ENCODE data around the gene DPYD.

The DPYD gene

DNA sequence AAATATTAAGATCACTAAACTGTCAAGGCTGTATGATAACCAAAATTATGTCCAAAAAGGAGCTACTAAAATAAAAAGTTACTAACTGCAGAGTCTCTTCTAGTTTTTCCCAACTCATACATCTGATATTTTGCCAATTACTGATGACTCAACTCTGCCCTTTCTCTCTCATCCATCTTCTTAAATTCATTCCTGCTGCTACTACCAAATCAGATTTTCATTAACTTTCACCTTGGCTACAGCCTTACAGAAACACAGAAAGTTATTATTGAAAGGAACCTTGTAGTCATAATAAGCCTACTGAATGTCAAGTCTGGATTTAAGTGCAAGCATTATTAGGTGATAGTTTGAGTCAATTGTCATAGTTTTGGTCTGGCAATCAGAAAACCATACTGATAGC lies 273.1 kb downstream of the DPYD start:
- H3K9me3 Mint-ChIP-seq, result peaks cover 14% of the 10 kb centered on the region
- no peaks in the 10 kb centered on the region for H3K4me1 Mint-ChIP-seq (ENCODE audit: low read depth)
- no peak overlapping the region for H3K27ac Mint-ChIP-seq
- peaks cover 2% of the 10 kb centered on the region for H3K36me3 Mint-ChIP-seq (ENCODE audit: low read depth)
- no peak for DNase-seq (ENCODE audit: low spot score)
- H3K27me3 Mint-ChIP-seq (ENCODE audit: low read depth), result no peaks in the 10 kb centered on the region
- no peak overlapping the region for H3K4me3 Mint-ChIP-seq

DNA sequence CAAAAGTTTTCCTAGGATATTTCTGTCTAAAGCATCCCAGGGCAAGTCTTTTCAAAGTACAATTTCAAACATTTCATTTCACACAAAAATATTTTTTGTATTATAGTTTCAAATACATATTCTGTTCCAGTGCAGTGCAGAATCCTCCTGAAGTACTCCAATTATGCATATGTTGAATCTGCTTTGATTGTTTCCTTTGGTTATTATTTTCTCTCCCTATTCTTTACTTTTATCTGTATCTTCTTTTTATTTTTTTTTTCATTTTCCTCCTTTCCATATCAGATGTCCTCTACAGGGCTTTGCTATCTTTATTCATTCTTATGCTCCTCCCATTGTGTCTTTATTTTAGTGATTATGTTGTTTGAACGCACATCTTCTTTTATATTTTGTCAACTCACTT lies 274.8 kb downstream of the DPYD start:
- Mint-ChIP-seq H3K27ac (no peak overlapping the region), H3K36me3 (ENCODE audit: low read depth) (peaks cover 2% of the 10 kb centered on the region), H3K9me3 (peaks cover 14% of the 10 kb centered on the region), H3K4me1 (ENCODE audit: low read depth) (no peaks in the 10 kb centered on the region), H3K4me3 (no peak overlapping the region), H3K27me3 (ENCODE audit: low read depth) (no peaks in the 10 kb centered on the region)
- DNase-seq (ENCODE audit: low spot score), result no peak

GRCh38 chr1:97640677-97641076 lies 280.2 kb downstream of the DPYD start:
- H3K4me1 Mint-ChIP-seq (ENCODE audit: low read depth), result no peaks in the 10 kb centered on the region
- peaks cover 2% of the 10 kb centered on the region for H3K9me3 Mint-ChIP-seq
- no peak overlapping the region for H3K4me3 Mint-ChIP-seq
- DNase-seq (ENCODE audit: low spot score), result no peak
- H3K27me3 Mint-ChIP-seq (ENCODE audit: low read depth), result no peaks in the 10 kb centered on the region
- H3K36me3 Mint-ChIP-seq (ENCODE audit: low read depth), result no peaks in the 10 kb centered on the region
- no peak overlapping the region for H3K27ac Mint-ChIP-seq

- no peak overlapping the region for H3K4me3 Mint-ChIP-seq
- no peaks in the 10 kb centered on the region for H3K27me3 Mint-ChIP-seq (ENCODE audit: low read depth)
- no peaks in the 10 kb centered on the region for H3K36me3 Mint-ChIP-seq (ENCODE audit: low read depth)
- no peaks in the 10 kb centered on the region for H3K4me1 Mint-ChIP-seq (ENCODE audit: low read depth)
- no peaks in the 10 kb centered on the region for H3K9me3 Mint-ChIP-seq
- H3K27ac Mint-ChIP-seq, result no peak overlapping the region
- no peak for DNase-seq (ENCODE audit: low spot score)
Measured at GRCh38 chr1:97636941-97637340, 283.9 kb downstream of the DPYD start.

- H3K9me3 Mint-ChIP-seq, result no peaks in the 10 kb centered on the region
- H3K4me1 Mint-ChIP-seq (ENCODE audit: low read depth), result no peaks in the 10 kb centered on the region
- no peaks in the 10 kb centered on the region for H3K27me3 Mint-ChIP-seq (ENCODE audit: low read depth)
- DNase-seq (ENCODE audit: low spot score), result no peak
- H3K36me3 Mint-ChIP-seq (ENCODE audit: low read depth), result no peaks in the 10 kb centered on the region
- H3K27ac Mint-ChIP-seq, result no peak overlapping the region
- H3K4me3 Mint-ChIP-seq, result no peak overlapping the region
Measured at GRCh38 chr1:97634758-97635157, 286.1 kb downstream of the DPYD start.

GRCh38 chr1:97632776-97633175 lies 288.1 kb downstream of the DPYD start:
- no peak for DNase-seq (ENCODE audit: low spot score)
- no peaks in the 10 kb centered on the region for H3K9me3 Mint-ChIP-seq
- H3K27me3 Mint-ChIP-seq (ENCODE audit: low read depth), result no peaks in the 10 kb centered on the region
- no peak overlapping the region for H3K27ac Mint-ChIP-seq
- H3K36me3 Mint-ChIP-seq (ENCODE audit: low read depth), result no peaks in the 10 kb centered on the region
- H3K4me3 Mint-ChIP-seq, result no peak overlapping the region
- no peaks in the 10 kb centered on the region for H3K4me1 Mint-ChIP-seq (ENCODE audit: low read depth)

DNA sequence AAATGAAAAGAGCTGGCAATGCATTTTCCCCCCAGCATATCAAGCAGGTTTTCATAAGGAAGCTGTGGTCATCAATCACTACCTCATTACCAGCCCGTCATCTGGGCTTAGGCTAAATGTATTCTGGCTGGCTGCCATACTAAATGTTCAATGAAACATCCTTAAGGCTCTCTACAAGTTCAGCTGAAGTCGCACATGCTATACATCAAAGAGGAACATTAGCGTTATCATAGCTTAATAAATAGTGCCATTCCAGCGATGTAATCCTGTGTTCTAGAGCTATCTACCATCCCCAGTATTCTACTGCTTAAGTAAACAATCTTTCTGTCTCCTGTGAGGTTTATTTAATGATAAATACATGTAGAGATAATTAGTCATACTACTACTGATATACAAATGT lies 288.8 kb downstream of the DPYD start:
- no peak overlapping the region for H3K27ac Mint-ChIP-seq
- H3K27me3 Mint-ChIP-seq (ENCODE audit: low read depth), result no peaks in the 10 kb centered on the region
- no peaks in the 10 kb centered on the region for H3K9me3 Mint-ChIP-seq
- H3K36me3 Mint-ChIP-seq (ENCODE audit: low read depth), result no peaks in the 10 kb centered on the region
- no peak for DNase-seq (ENCODE audit: low spot score)
- no peaks in the 10 kb centered on the region for H3K4me1 Mint-ChIP-seq (ENCODE audit: low read depth)
- no peak overlapping the region for H3K4me3 Mint-ChIP-seq

GRCh38 chr1:97630948-97631347 lies 289.9 kb downstream of the DPYD start:
- no peak for DNase-seq (ENCODE audit: low spot score)

DNA sequence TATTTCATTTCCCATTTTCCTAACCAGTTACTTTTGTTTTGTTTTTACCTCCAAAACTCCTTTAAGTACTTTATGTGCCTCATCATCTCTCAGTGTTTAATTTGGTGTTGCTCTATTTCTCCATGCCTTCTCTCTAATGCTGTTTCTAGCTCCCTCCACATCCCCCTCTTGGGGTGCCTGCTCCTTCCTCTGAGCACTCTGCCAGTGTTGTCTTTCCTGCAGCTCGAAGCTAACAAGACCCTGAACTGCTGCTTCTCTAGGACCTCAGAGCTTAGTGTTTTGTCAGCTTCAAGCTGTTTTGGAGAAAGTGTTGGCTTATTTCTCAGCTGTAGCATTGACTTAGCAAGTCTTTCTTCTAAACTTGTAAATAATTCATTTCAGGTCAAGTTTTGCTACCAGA lies 290.6 kb downstream of the DPYD start:
- Mint-ChIP-seq H3K36me3 (ENCODE audit: low read depth) (no peaks in the 10 kb centered on the region), H3K4me3 (no peak overlapping the region), H3K27me3 (ENCODE audit: low read depth) (no peaks in the 10 kb centered on the region), H3K9me3 (no peaks in the 10 kb centered on the region), H3K27ac (no peak overlapping the region), H3K4me1 (ENCODE audit: low read depth) (no peaks in the 10 kb centered on the region)
- DNase-seq (ENCODE audit: low spot score), result no peak

More at GRCh38 chr1:97630948-97631347, 289.9 kb downstream of the DPYD start:
- Mint-ChIP-seq H3K4me3 (no peak overlapping the region), H3K4me1 (ENCODE audit: low read depth) (no peaks in the 10 kb centered on the region), H3K27ac (no peak overlapping the region), H3K27me3 (ENCODE audit: low read depth) (no peaks in the 10 kb centered on the region), H3K9me3 (no peaks in the 10 kb centered on the region), H3K36me3 (ENCODE audit: low read depth) (no peaks in the 10 kb centered on the region)

DNA sequence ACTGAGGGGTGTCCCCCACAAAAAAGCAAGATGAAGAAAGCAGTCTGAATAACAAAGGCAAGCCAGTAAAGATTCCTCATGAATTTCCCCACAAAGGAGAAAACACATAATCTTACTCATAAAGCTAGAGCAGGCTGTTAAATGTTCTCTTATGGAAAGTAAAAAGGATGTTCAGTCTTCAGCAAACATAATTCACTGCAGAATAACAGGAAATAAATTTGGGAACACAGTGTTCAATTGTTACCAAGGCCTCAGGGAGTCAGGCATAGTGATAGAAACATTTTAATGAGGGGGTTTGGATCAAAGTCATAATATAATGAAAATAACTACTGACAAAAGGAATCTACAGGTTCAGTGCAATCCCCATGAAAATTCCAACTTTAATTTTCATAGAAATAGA lies 297.6 kb downstream of the DPYD start:
- DNase-seq (ENCODE audit: low spot score), result no peak
- H3K27ac Mint-ChIP-seq, result no peak overlapping the region
- H3K27me3 Mint-ChIP-seq (ENCODE audit: low read depth), result no peaks in the 10 kb centered on the region
- no peaks in the 10 kb centered on the region for H3K9me3 Mint-ChIP-seq
- no peaks in the 10 kb centered on the region for H3K4me1 Mint-ChIP-seq (ENCODE audit: low read depth)
- H3K36me3 Mint-ChIP-seq (ENCODE audit: low read depth), result no peaks in the 10 kb centered on the region
- no peak overlapping the region for H3K4me3 Mint-ChIP-seq

GRCh38 chr1:97621955-97622354 lies 298.9 kb downstream of the DPYD start:
- Mint-ChIP-seq H3K36me3 (ENCODE audit: low read depth) (no peaks in the 10 kb centered on the region), H3K27me3 (ENCODE audit: low read depth) (no peaks in the 10 kb centered on the region), H3K4me3 (no peak overlapping the region), H3K9me3 (no peaks in the 10 kb centered on the region), H3K27ac (no peak overlapping the region), H3K4me1 (ENCODE audit: low read depth) (no peaks in the 10 kb centered on the region)
- DNase-seq (ENCODE audit: low spot score), result no peak

GRCh38 chr1:97619706-97620105 lies 301.1 kb downstream of the DPYD start:
- no peak overlapping the region for H3K4me3 Mint-ChIP-seq
- H3K27me3 Mint-ChIP-seq (ENCODE audit: low read depth), result no peaks in the 10 kb centered on the region
- no peak for DNase-seq (ENCODE audit: low spot score)
- no peaks in the 10 kb centered on the region for H3K9me3 Mint-ChIP-seq
- no peak overlapping the region for H3K27ac Mint-ChIP-seq
- no peaks in the 10 kb centered on the region for H3K4me1 Mint-ChIP-seq (ENCODE audit: low read depth)
- H3K36me3 Mint-ChIP-seq (ENCODE audit: low read depth), result no peaks in the 10 kb centered on the region

DNA sequence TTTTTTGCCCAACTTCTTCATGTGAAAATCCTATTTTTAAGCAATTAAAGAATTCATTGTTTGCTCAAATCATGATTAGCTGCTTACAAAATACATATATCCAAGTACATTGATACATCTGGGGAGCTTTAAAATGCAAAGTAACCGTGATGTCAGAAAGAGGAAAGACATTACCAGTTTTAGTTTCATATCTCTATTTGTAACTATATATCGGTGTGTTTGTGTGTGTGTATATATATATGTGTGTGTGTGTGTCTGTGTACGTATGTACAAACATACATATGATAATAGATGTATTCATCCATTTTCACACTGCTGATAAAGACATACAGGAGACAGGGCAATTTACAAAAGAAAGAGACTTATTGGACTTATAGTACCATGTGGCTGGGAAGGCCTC lies 310.1 kb downstream of the DPYD start:
- Mint-ChIP-seq H3K27me3 (ENCODE audit: low read depth) (no peaks in the 10 kb centered on the region), H3K9me3 (no peaks in the 10 kb centered on the region), H3K27ac (no peak overlapping the region), H3K36me3 (ENCODE audit: low read depth) (no peaks in the 10 kb centered on the region), H3K4me3 (no peak overlapping the region), H3K4me1 (ENCODE audit: low read depth) (no peaks in the 10 kb centered on the region)
- no peak for DNase-seq (ENCODE audit: low spot score)

DNA sequence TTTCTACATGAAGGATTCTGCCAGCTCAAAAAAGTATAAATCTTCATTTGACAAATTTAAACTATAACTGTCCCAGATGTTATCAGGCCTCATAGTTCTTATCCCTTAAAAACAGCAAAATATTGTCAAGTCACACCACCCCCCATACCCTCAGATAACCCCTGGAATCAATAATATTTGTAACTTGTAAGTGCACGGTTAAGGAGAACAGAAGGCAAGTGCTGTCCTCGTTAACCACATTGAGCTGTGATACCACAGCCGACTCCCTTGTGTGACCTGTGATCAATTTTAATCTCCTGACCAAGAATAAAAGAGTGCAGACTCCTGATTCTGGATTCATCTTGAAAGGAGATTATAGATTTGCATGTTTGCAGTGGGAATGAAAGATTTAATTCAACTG lies 310.7 kb downstream of the DPYD start:
- no peak for DNase-seq (ENCODE audit: low spot score)
- Mint-ChIP-seq H3K27me3 (ENCODE audit: low read depth) (no peaks in the 10 kb centered on the region), H3K4me1 (ENCODE audit: low read depth) (no peaks in the 10 kb centered on the region), H3K36me3 (ENCODE audit: low read depth) (no peaks in the 10 kb centered on the region), H3K4me3 (no peak overlapping the region), H3K9me3 (no peaks in the 10 kb centered on the region), H3K27ac (no peak overlapping the region)

DNA sequence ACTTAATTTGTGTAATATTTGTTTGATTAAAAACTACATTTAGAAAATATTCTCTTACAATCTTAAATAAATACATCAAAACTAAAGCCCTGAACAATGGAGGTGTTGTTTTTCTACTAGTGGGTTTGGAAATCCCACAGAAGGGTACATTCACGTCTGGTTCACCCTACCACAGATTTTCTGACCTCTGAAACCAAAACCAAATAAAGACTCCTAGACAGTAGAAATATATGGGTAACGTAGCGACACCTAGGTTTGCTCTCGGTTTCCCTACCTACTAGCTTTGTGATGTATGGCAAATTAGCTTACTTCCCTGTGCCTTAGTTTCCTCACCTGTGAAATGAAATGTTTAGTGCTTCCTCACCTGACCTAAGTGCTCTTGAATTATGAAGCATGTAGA lies 312.6 kb downstream of the DPYD start:
- no peak for DNase-seq (ENCODE audit: low spot score)
- H3K4me3 Mint-ChIP-seq, result no peak overlapping the region
- no peak overlapping the region for H3K27ac Mint-ChIP-seq
- no peaks in the 10 kb centered on the region for H3K4me1 Mint-ChIP-seq (ENCODE audit: low read depth)
- H3K36me3 Mint-ChIP-seq (ENCODE audit: low read depth), result no peaks in the 10 kb centered on the region
- no peaks in the 10 kb centered on the region for H3K27me3 Mint-ChIP-seq (ENCODE audit: low read depth)
- H3K9me3 Mint-ChIP-seq, result no peaks in the 10 kb centered on the region

Data from T-helper 2 cell treated with Interferon-gamma antibody and Interleukin-4, amounts not matched to agents 5 μg/mL and 100 μg/mL, for 36 hours (primary cell).